SK-N-SH treated with all-trans-retinoic acid at 6 μM for 48 hours (cell line): ENCODE results near the gene TULP1.

Source experiments
- ARNTL ChIP-seq: fragments of 450-650 bp; formaldehyde crosslinking; IDR thresholded peaks from 2 replicates; pipeline ENCODE4 v1.5.0; 2020; ENCODE audit warnings: low read depth, mild to moderate bottlenecking, moderate library complexity, borderline replicate concordance
- CSDC2 ChIP-seq: fragments of 250-450 bp; sonication (Bioruptor Pico); IDR thresholded peaks from 2 replicates; pipeline ENCODE4 v1.5.0; 2020; ENCODE audit warnings: mild to moderate bottlenecking, moderate library complexity
- TCF4 ChIP-seq: fragments of 250-450 bp; sonication (Bioruptor Pico); IDR thresholded peaks from 2 replicates; pipeline ENCODE4 v1.8.0; 2021; ENCODE audit warnings: mild to moderate bottlenecking, moderate library complexity, borderline replicate concordance
- TSHZ2 ChIP-seq: fragments of 250-450 bp; sonication (Bioruptor Pico); IDR thresholded peaks from 2 replicates; pipeline ENCODE4 v1.5.0; 2020; ENCODE audit warnings: mild to moderate bottlenecking, moderate library complexity
- ZFP30 ChIP-seq: fragments of 450-650 bp; formaldehyde crosslinking; IDR thresholded peaks from 2 replicates; pipeline ENCODE4 v1.5.0; 2022; ENCODE audit warnings: mild to moderate bottlenecking, moderate library complexity

GRCh38 chr6:35474131-35474941 is 38.4 kb downstream of the TULP1 start:
- TF ChIP-seq ARNTL (CRISPR knock-in tag) (no peak), CSDC2 (CRISPR knock-in tag) (no peak), TSHZ2 (CRISPR knock-in tag) (no peak), ZFP30 (CRISPR knock-in tag) (no peak), TCF4 (CRISPR knock-in tag) (no peak)
